ENCODE data around the gene TYSND1.

The TYSND1 gene

DNA sequence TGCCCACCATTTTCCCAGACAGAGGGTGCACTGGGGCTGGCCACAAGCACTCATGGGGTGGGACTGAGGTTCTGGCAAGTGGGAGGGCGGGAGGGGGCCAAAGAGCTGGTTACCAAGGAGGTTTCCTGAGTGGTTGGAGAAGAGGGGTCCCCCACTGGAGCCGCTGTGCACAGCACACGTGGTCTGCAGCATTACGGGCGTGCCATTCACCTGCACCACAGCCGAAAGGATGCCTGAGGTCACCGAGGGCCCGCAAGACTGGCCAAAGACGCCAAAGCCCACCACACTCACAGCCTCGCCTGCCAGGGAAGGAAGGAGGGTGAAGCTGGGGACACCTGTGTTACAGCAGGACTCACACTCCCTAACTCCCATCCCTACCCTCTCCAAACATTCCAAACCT, 3.9 kb downstream of the TYSND1 start:
- TF ChIP-seq, protein P1, sequence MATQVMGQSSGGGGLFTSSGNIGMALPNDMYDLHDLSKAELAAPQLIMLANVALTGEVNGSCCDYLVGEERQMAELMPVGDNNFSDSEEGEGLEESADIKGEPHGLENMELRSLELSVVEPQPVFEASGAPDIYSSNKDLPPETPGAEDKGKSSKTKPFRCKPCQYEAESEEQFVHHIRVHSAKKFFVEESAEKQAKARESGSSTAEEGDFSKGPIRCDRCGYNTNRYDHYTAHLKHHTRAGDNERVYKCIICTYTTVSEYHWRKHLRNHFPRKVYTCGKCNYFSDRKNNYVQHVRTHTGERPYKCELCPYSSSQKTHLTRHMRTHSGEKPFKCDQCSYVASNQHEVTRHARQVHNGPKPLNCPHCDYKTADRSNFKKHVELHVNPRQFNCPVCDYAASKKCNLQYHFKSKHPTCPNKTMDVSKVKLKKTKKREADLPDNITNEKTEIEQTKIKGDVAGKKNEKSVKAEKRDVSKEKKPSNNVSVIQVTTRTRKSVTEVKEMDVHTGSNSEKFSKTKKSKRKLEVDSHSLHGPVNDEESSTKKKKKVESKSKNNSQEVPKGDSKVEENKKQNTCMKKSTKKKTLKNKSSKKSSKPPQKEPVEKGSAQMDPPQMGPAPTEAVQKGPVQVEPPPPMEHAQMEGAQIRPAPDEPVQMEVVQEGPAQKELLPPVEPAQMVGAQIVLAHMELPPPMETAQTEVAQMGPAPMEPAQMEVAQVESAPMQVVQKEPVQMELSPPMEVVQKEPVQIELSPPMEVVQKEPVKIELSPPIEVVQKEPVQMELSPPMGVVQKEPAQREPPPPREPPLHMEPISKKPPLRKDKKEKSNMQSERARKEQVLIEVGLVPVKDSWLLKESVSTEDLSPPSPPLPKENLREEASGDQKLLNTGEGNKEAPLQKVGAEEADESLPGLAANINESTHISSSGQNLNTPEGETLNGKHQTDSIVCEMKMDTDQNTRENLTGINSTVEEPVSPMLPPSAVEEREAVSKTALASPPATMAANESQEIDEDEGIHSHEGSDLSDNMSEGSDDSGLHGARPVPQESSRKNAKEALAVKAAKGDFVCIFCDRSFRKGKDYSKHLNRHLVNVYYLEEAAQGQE (IDR thresholded peaks at IDR 0.05; ENCODE audit: insufficient read depth in 1 of 2, low read depth in 2 of 2, low read length in 2 of 2) = no peak
- TF ChIP-seq FOXP2 (optimal IDR thresholded peaks at IDR 0.05; ENCODE audit: borderline replicate concordance, extremely low read depth, extremely low read length, insufficient read depth) (no peak), POLR2AphosphoS5 (IDR thresholded peaks at IDR 0.05; ENCODE audit: low read depth, low read length) (no peak), TAF1 (IDR thresholded peaks at IDR 0.05; ENCODE audit: borderline replicate concordance, insufficient read depth, low read length) (no peak), SIN3A (IDR thresholded peaks at IDR 0.05; ENCODE audit: borderline replicate concordance, insufficient read depth, low read length) (no peak)

DNA sequence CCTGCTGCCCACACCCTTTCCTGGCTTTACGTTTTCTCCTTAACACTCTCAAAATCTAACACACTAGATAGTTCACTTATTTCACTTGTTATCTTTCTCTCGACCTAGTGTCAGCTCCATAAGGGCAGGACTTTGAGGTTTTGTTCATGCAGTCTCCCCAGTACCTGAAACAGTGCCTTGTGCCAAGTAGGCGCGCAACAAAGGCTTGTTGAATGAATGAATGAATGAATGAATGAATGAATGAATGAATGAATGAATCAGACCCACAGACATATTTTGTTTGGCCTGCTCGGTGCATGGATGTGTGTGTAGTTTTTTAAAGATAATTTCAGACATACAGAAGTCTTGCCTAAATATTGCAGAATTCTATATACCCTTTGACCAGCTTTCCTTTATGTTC, 6.2 kb downstream of the TYSND1 start:
- no peak for TF ChIP-seq FOXP2 (optimal IDR thresholded peaks at IDR 0.05; ENCODE audit: borderline replicate concordance, extremely low read depth, extremely low read length, insufficient read depth)
- TF ChIP-seq SIN3A (IDR thresholded peaks at IDR 0.05; ENCODE audit: borderline replicate concordance, insufficient read depth, low read length) = no peak
- no peak for TF ChIP-seq POLR2AphosphoS5 (IDR thresholded peaks at IDR 0.05; ENCODE audit: low read depth, low read length)
- TF ChIP-seq, protein P1 (IDR thresholded peaks at IDR 0.05; ENCODE audit: insufficient read depth in 1 of 2, low read depth in 2 of 2, low read length in 2 of 2) = no peak
- TF ChIP-seq TAF1 (IDR thresholded peaks at IDR 0.05; ENCODE audit: borderline replicate concordance, insufficient read depth, low read length) = no peak

DNA sequence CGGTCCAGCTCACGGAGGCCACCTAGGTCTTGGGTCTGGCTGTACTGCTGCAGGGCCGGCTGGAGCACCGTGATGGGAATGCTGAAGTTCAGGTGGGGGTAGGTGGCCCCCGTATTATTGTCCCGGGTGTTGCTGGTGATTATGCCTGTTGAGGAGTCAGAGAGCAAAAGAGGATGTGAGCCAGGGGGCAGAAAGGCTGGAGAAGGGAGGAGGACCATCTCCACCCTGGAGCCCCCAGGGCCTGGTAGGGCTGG, 6.6 kb downstream of the TYSND1 start:
- TF ChIP-seq FOXP2 (optimal IDR thresholded peaks at IDR 0.05; ENCODE audit: borderline replicate concordance, extremely low read depth, extremely low read length, insufficient read depth) = no peak
- TF ChIP-seq POLR2AphosphoS5 (IDR thresholded peaks at IDR 0.05; ENCODE audit: low read depth, low read length) = no peak
- TF ChIP-seq TAF1 (IDR thresholded peaks at IDR 0.05; ENCODE audit: borderline replicate concordance, insufficient read depth, low read length) = no peak
- TF ChIP-seq, protein P1 (IDR thresholded peaks at IDR 0.05; ENCODE audit: insufficient read depth in 1 of 2, low read depth in 2 of 2, low read length in 2 of 2) = no peak
- no peak for TF ChIP-seq SIN3A (IDR thresholded peaks at IDR 0.05; ENCODE audit: borderline replicate concordance, insufficient read depth, low read length)

DNA sequence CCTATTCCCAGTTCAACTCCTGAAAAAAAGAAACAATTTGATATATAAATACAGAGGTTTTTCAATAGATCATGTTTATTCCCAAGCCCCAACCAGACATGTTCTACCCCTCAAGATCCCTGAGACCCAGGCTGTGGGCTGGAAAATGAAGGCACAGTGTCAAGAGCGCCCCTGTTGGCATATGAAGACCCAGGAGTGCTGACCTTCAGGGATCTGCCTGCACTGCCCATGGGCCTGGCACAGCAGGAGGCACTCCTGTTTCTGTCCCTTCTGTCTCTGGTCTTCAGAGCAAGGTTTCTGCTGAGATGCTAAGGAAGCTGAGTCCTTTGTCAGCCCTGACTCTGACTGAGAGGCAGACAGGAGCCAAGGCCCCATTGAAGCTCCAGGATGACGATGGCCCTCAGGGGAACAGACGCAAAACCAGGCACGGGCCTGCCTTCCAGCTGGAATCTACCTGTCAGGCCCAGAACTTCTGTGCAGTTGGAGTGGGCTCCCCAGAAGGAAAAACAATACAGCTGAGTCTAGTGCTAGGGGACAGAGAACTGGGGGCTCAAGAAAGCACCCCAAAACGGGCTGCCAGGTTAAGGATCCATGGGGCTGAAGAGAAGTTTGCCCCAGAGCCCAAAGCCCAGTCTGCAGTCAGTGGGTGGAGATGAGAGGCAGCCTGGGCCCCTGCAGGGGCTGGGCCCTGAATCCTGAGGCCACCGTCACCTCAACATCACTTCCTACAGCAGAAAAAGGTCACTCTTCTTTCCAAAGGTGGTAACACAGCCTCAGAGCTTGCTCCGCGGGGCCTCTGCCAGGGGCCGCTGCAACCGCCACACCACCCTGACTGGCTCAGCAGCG, 7.1 kb downstream of the TYSND1 start:
- TF ChIP-seq POLR2AphosphoS5 (IDR thresholded peaks at IDR 0.05; ENCODE audit: low read depth, low read length) = no peak
- no peak for TF ChIP-seq SIN3A (IDR thresholded peaks at IDR 0.05; ENCODE audit: borderline replicate concordance, insufficient read depth, low read length)
- no peak for TF ChIP-seq TAF1 (IDR thresholded peaks at IDR 0.05; ENCODE audit: borderline replicate concordance, insufficient read depth, low read length)
- TF ChIP-seq, protein P1 (IDR thresholded peaks at IDR 0.05; ENCODE audit: insufficient read depth in 1 of 2, low read depth in 2 of 2, low read length in 2 of 2) = no peak
- TF ChIP-seq FOXP2 (optimal IDR thresholded peaks at IDR 0.05; ENCODE audit: borderline replicate concordance, extremely low read depth, extremely low read length, insufficient read depth) = no peak
